NCI-H2196 (cell line): ENCODE measurements around the gene CRTAC1.

Source experiments
- DNase-seq: peaks from one replicate; lab custom pipeline; 2025; ENCODE audit not compliant: unreplicated experiment; lab: John Stamatoyannopoulos, UW

Gene CRTAC1

DNA sequence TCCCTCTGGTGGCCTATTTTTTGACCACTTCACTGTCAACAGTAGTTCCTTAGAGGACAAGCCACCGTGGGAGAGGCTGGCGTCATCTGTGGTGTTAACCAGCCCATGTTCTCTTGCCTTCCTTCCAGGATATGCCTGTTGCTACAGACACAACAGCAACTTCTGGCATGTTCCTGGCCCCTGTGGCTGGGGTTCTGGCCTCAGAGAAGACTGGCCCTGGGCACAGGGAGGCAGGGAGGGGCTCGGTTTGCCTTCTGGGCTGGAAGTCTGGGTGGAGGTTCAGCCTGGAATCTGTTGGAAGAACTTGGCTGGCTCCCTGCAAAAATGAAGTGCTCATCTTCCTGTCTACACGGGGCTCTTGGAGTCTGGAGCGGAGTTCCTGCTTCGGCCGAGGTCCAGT is 155.0 kb downstream of the CRTAC1 start:
- no peak for DNase-seq

DNA sequence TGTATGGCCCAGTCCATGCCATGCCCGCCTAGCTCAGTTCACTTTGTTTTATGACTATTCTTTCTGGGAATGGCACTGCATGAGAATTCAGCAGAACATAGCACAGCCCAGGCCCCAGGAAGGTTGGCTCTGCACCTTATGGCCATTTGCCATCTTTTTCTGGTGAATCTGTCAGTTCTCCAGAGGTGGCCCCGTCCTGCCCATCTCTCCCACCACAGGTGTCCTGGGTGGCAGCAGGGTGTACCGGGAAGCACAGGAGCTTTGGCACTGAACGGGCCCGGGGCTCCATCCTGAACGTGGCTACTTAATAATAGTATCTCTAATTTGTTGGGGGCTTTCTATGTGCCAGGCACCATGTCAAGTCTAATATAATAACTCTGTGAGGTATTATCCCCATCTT is 156.1 kb downstream of the CRTAC1 start:
- DNase-seq: no peak

DNA sequence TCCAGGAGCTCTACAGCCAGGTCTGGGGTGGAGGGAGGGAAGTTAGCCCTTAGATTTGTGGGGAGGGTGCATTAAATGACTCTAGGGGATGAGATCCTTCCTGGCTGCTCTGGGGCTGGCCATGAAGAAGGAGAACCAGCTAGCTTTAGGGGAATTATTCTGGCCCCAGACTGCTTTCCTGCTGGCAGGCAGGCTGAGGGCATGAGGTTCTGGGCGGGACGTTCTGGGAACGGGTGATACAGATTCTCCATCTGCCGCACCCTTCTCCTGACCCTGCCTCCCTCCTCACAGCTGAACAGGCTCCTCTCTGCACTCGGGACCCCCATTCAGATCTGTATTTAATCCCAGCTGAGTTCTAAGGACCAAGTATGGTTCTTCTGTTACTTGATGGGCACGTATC is 156.9 kb downstream of the CRTAC1 start:
- no peak for DNase-seq

DNA sequence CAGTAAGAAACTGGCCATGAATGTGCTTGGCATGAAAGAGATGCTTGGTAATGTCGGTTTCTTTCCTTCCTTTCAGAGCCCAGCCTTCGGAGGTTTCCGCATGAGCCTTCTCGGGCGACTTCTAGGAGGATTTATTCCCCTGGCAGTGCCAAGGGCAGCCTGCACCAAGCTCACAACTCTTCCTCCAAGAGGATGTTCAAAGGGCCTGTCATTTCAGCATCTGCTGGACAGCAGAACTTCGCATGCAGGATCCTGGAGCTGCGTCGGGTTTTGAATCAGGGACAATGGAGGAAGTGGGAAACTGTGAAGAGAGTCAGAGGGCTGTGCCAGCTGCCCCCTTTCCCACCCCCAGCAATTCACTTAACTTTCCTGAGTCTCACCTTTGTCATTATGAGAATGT is 159.4 kb downstream of the CRTAC1 start:
- DNase-seq: no peak

DNA sequence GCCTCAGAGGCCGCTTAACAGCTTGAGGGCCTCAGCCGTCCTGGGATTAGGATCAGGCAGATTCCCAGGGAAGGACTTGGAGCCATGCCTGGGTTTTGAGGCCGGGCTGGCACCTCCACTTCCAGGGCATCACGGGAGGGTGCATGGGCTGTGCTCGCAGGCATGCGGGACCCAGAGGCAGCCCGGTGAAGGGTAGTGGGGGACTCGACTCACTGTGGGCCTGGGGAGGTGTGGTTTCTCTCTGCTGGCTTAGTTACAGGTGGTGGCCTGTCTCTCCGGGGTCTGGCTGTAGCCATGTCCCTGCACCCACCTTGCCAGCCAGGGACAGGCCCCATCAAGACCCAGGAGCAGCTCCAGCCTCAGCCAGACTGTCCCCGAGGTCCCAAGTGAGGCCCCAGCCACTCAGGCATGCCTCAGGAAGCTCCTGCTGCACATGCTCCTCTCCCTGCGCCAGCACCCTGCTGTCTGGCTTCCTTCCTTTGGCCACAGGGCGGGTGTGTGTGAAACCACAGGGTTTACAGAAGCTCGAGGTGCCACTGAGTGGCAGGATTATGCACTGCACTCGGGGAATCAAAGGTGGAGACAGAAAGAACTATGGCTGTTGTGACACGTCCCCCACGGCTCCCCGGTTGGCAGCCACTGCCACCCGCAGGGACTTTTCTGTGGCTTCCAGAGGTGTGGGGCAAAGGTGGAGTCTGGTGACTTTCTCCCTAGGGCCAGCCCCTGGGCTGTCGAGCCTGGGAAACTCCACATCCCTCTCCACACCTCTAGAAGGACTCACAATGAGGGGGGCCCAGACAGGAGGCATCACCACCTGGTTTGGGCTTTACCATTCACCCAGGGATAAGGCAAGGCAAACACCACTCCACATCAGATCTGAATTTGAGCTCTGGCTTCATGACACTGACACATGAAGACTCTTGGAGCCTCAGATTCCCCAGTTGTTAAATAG is 161.1 kb downstream of the CRTAC1 start:
- DNase-seq: peak; percentile 71

DNA sequence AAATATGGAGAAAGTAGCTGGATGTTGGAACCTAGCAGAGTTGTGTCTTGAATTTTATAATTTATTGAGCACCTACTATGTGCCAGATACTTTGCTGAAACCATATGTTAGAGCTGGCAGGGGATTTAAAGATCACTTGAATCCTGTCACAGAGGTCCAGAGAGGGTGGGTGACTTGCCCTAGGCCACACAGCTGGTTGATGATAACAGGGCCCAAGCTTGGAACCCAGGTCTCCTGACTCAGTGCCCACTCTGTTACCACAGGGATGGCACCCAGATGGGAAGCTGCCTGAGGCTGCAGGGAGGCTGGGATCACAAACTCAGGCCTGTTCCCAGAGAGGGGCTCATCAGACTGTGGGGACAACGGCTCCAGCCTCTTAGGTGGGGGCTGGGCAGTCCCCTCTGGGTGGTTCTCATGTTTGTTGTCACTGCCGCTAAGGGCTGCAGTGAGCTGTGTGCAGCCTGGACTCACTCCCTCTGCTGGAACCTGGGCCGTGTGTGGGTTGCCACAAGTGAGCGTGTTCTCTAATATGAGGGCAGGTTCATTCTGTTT is 162.2 kb downstream of the CRTAC1 start:
- DNase-seq: no peak

DNA sequence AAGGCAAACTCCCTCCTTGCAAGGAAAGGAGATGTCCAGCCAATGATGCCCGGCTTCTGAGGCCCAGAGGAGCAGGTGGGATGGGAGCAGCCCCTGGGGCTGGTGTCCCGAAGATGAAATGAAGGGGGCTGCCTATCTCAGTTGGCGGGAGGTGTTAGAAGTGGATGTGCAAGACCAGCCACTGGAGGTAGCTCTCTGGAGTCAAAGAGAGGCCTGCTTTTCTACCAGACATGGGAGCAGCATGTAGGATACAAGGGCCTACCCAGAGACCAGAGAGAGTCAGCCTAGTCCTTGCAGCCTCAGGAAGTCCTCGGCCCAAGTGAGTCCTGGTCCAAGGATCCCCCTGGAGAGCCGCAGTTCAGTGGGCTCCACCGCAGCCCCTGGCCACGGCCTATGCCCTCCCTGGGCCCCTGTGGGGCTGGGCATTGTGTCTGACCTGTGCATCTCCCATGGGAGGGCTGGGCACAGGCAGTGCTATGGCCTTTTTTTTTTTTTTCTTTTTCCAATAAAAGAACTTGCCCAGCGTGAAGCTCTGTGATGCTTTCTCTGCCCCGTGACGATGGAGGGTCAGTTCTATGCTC is 163.1 kb downstream of the CRTAC1 start:
- DNase-seq: no peak

DNA sequence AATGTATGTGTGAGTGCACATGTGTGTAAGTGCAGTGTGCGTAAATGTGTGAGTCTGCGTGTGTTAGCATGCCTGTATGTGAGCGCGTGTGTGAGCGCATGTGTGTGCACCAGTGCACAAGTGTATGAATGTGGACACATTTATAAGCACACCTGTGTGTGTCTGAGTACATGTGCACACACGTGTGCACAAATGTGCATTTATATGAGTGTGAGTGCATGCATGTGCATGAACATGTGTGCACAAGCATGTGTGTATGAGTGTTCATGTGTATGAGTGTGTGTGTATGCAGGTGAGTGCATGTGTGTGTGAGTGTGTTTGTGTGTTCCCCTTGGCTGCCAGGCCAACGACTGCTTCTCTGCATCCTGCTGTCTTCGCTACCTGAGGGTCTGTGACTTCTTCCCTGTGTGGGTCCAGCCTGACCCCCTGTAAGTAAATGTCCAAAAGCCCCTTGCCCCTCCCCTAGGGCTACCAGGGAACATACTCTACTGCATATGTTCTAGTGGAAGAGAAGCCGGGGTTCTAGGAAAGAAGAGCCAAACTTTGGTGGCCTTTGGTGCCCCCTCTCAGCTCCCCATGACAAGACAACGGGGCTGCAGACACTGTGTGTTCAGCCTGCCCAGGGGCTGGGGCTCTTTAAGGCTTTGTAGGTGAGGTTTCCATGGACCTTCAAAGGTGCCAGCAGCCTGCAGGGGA is 163.7 kb downstream of the CRTAC1 start:
- DNase-seq: no peak

DNA sequence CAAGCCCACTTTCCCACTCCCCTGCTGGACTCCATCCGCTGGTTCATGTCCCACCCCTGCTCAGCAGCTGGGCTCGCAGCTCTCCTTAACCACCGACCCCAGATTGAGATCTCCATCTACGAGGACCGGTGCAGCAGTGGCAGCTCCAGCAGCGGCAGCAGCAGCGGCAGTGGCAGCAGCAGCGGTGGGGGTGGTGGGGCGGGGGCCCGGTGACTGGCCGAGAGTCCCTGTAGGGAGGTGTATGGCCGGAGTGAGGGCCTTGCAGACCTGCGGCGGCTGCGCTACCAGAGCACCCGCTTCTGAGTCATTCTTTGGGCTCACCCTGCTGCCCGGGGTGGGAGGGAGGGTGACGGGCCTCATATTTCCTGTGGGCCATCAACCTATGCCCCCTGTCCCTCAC is 164.9 kb downstream of the CRTAC1 start:
- no peak for DNase-seq

DNA sequence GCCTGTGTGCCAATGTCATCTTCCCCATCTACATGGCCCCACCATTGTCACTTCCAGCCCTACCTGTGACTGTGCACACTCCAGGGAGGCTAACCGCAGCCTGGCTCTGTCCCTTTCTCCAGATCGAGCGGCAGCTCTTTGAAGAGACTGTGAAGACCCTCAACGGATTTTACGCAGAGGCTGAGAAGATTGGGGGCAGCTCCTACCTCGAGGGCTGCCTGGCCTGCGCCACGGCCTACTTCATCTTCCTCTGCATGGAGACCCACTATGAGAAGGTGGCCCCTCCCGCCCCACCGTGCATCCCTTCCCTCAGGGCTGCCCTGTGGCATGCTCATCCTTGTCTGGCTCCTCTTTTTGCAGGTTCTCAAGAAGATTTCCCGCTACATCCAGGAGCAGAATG is 166.6 kb downstream of the CRTAC1 start:
- no peak for DNase-seq

DNA sequence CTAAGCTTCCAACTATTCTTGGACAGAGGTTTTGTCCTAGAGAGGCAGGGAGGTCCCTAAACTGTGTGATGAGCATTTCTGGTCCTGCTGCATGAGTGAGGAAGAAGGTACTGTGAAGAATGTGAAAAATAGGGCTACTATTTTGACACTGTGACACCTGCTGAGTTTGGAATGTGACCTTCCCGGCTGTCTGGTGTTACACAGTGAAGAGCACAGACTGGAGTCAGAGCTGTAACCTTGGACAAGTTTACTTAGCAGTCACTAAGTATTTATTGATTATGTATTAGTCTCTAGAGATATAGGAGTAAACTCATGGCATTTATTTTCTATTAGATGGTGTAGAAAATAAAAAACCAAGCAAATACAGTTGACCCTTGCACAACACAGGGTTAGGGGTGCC is 168.5 kb downstream of the CRTAC1 start:
- no peak for DNase-seq

DNA sequence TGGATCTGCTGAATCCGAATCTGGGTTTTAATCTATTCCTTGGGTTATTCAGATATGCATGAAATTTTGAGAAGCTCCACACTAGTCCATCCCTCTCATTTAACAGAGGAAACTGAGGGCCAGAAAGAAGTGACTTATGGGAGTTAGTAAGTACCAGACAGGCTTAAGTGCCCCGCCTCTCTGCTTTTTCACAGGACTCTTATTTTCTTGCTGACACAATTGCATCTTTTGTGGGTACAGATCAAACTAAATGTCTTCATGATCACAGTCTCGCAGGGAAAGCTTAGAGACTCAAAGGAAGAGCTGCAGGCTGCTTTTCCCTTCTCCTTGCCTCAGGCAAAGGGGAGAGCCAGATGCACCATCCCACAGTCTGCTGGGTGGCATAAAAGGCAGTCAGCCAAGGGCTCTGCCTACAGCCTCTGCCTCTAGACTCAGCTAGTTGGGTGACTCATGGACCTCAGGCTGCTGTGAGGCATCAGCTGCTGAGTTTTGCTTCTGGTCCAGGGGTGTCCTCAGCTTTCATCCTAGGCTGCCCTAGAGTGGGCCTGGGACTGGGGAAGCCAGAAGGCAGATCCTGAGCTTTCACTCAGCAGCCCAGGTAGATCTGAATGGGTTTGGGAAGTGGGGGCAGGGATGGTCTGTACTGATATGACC is 169.2 kb downstream of the CRTAC1 start:
- peak; percentile 54 for DNase-seq

DNA sequence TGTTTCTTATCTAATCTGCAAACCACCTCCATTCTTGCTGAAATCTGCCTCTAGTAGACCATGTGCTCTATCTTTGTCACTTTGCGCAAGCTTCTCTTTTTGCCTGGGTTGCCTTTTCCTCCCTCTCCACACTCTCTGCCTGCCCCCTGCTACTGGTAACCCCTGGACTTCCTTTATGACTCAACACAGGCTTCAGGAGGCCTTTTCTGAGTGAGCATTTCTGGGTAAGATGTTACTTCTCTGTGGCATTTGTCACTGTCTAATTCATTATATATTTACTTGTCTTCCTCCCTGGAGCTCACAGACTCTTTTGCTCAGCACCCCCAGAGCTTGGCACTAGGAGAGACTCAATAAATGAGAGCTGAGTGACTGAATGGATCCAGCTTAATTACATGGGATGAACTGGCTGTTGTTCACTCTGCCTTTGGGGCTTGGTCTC is 172.4 kb downstream of the CRTAC1 start:
- DNase-seq: no peak

DNA sequence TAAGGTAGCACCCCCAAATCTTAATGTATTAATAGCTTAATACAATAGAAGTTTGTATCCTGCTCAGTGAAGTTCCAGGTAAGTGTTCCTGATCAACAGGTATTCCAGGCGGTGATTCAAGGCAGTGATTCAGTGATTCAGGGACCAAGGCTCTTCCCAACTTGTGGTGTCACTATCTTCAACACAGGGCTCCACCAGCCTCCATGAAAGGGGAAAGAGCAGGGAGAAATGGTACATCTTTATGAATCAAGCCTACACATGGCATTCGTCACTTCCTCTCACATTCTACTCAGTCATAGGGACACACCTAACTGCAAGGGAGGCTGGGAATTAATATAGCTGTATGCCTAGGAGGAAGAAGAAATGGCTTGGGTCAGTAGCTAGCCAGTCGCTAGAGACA is 175.7 kb downstream of the CRTAC1 start:
- DNase-seq: no peak

DNA sequence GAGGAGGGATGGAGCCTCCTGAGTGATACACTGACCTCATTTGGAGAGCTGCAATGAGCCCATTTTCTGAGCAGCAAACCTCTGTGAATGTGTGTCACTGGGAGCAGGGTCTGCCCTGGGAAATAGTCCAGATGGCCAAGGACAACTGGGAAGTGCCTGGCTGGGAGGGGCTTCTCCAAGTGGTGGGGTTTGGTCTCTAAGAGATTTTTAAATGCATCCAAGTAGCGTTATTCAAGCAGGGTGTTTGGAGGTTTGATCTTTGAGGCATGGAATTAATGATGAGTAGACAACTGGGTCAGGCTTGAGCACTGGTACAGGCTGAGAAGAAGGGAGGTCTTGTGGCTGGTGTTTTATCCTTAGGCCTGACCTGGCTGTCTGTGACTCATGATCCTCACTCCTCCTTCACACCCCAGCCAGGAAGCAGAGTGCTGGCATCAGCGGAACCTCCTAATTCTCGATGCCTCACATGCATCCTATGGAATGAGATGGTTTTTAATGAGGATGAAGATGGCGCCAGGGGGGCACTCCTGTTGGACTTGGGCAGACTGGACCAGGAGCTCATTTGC is 177.5 kb downstream of the CRTAC1 start:
- no peak for DNase-seq

DNA sequence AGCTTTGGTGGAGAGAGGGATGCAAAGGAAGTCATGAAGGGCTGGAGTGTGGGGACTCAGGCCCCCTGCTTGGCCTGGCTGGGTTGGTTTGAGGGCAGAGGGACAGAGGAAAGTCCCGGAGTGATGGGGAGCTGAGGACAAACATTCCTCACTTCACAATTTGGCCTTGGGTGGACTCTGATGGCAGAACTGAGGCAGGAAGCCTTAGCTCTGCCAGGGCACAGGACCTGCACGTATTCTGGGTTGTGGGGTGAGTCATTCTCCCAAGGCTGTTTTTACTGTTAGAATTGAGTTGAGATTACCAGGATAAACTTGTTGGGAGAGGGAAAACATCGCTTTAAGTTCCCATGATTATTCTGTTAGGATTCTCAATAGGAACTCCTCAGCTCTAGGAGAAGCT is 178.1 kb downstream of the CRTAC1 start:
- DNase-seq: no peak

DNA sequence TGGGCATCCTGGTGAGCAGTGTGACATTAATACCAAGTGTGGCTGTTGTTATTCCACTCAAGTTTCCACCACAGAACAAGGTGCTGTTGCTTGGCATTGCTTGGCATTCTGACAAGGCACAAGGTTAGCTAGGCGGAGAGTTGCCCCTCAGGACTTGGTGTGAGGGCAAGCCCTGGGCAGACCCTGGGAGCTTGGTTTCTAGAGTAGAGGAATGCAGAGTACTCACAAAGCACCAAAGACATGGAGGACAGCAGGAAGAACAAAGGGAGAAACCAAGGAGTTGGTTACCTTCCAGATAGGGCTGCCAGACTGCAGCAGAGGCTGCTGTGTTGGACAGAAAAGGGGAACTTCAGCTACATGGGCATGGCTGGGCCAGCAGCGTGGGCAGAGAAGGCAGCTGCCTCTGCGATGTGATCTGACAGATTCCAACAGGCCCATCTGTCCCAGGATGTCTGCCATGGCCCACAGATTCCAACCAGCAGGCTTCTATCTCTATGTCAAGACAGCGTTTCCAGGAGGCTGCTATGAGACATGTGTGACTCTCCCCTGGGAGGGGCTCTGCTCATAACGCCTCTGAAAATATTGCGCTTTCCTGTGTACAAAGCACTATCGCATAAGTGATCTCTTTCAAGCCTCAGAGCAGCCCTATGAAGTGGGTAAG is 178.9 kb downstream of the CRTAC1 start:
- DNase-seq: no peak

DNA sequence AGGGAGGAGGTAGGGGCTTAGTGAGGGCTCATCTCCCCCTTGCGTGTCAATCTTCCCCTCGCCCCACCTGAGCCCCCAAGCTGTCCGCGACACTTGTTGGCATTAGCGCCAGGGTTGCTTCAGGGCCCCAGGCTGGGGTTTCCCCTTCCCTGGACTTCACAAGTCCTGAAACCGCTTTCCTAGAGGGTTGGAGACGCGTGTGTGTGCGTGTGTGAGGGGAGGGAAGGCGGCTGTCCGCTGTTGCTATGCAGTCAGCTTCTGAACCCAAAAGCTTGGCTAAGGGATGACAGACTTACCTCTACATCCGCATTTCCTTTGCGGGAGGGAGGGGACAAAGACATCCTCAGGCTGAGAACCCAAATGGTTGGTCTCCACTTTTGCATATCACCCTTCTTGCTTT is 180.0 kb downstream of the CRTAC1 start:
- DNase-seq: peak; percentile 37

DNA sequence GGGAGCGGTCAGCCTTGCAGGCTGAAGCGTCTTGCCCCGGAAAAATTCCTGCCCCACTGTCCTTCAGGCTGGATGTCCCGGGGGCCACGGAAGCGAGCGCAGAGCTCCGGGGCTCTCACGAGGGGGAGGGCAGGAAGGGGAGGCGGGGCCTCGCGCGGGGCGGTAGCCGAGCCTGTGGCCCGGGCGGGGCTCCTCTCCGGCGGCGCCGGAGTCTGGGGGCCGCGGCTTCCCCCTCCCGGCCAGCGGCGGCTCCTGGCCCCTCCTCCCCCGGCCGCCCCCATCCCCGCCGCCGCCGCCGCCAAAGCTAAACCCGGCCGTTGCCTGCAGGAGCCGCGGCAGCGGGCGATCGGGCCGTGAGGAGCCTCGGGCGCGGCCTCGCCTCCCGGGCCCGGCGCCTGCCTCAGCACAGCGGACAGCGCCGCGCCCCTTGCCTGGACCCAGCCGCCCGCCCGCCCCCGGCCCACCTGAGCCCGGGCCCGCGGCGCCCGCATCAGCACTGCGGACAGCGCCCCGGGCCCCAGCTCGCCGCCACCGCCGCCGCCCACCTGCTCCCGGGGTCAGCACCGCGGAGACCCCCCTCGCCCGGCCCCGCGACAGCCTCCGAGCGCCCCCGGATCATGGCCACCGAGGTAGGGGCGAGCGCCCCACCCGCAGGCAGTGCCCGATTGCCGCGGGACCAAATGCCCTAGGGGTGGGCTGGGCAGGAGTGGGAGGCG is 180.6 kb downstream of the CRTAC1 start, which contains the start of gene GOLGA7B:
Gene GOLGA7B (plus strand): TSS at position 157 of the 716 bp plus-strand sequence. CDS start 461 bp downstream, at position 618.
- DNase-seq: peak; percentile 57
